Right lobe of liver (tissue), 6 donors: ENCODE measurements around the gene CIDEB. TPM values are rescaled to one million over a fixed set of nuclear protein-coding genes. Genes with fewer than 3 reads are reported as not detected.
"Not testable (repeated sequence)": the region's sequence is repeated elsewhere in the genome, so short reads cannot be mapped to it uniquely, and the experiment has no call there.

ENCODE experiments used
- ATAC-seq, 4 donors: fragments of 200-7000 bp; cut with Tn5 transposase; one replicate each; pipeline ENCODE4 v1.9.1; 2020; ENCODE audit warnings: mild to moderate bottlenecking in 4 of 4, moderate library complexity in 4 of 4
- DNase-seq, 3 donors: peaks; one replicate each; pipeline ENCODE4 v3.0.0-alpha.2; 2020
- H3K27ac ChIP-seq, 3 donors: fragments of 200-600 bp; one replicate each; pipeline ENCODE4 v1.8.0; 2022
- H3K27me3 ChIP-seq, 2 donors: fragments of 200-600 bp; one replicate each; pipeline ENCODE4 v1.8.0; 2022
- H3K36me3 ChIP-seq, 4 donors: fragments of 200-600 bp; sonication (generic) in 1 of 4; one replicate each; pipeline versions ENCODE4 v1.5.1 to v1.8.0; 2017 to 2022; ENCODE audit warnings: control low read depth in 1 of 4
- H3K4me1 ChIP-seq, 4 donors: fragments of 200-600 bp; sonication (generic) in 1 of 4; one replicate each; pipeline versions ENCODE4 v1.5.1 to v1.8.0; 2017 to 2022; ENCODE audit warnings: control low read depth in 1 of 4
- H3K4me3 ChIP-seq, 3 donors: fragments of 200-600 bp; one replicate each; pipeline ENCODE4 v1.8.0; 2022
- H3K9me3 ChIP-seq, 4 donors: fragments of 200-600 bp; sonication (generic) in 1 of 4; one replicate each; pipeline versions ENCODE4 v1.5.1 to v1.8.0; 2017 to 2022; ENCODE audit warnings: control low read depth in 1 of 4
- CTCF ChIP-seq, 4 donors: fragments of 200-600 bp in 3 of 4; fragments of 450-650 bp in 1 of 4; IDR thresholded peaks; one replicate each; pipeline versions ENCODE4 v1.5.1 to v1.8.0; 2016 to 2022; ENCODE audit warnings: antibody characterized with exemption in 4 of 4, mild to moderate bottlenecking in 2 of 4
- POLR2A ChIP-seq: fragments of 450-650 bp; IDR thresholded peaks from one replicate; pipeline ENCODE4 v1.6.1; 2017; ENCODE audit warnings: antibody characterized with exemption, mild to moderate bottlenecking
- WGBS: methylation state at CpG from one replicate; pipeline ENCODE4 v1.1.6; 2018; ENCODE audit warnings: low coverage, low lambda C conversion rate; ENCODE audit not compliant: insufficient coverage; ENCODE audit errors: missing lambda C conversion rate; 5-methylcytosine and 5-hydroxymethylcytosine counted together
- intact Hi-C, 2 donors: fragments of 100-400 bp; cut with DNase I; formaldehyde crosslinking; loops; one replicate each; pipeline versions ENCODE4 v1.11.2 to v1.14.1; 2022
- total RNA-seq, 6 experiments: library from RNA; depleted of rRNA in 2 of 6; stranded (reverse); fragments of >200 nt in 2 of 6; fragmentation: NEBNext Ultra II Directional in 3 of 6; extraction: Animal tissue kit (Norgen Biotek cat#: 25700) in 3 of 6; gene quantifications; one replicate each; pipeline versions ENCODE4 v1.1.0 to v1.2.4, GENCODE V29; 2016 to 2023
- donor health status: DM: no; HTN: yes; CAD: no.
- donor health status: DM: no; HTN: no; CAD: no.
- donor health status: DM: no; HTN: no; CAD: no.
- donor health status: DM: no; HTN: yes; CAD: no.
- donor health status: DM: no; HTN: yes; CAD: no.

The CIDEB gene
- total RNA-seq, 6 experiments from 2014 or later: 118 to 219 (median 196) TPM

- ATAC-seq (no peak), DNase-seq (peak in 1 of 3 donors; percentile 20)
- 100% methylated on average over 3 of the region's 10 CpGs for WGBS
- no peak overlapping the region for H3K4me3 ChIP-seq
- H3K27ac ChIP-seq: no peak overlapping the region
- no peaks in the 10 kb centered on the region for H3K36me3 ChIP-seq
- no peaks in the 10 kb centered on the region for H3K9me3 ChIP-seq
- intact Hi-C loops: loop anchor here (5.0 kb wide), 2 partner anchors 101 to 106 kb away; no protein-coding TSS in a partner anchor
- no peaks in the 10 kb centered on the region for H3K27me3 ChIP-seq
- peaks cover 0 to 24% (median 8%) of the 10 kb centered on the region in 4 donors for H3K4me1 ChIP-seq
- no peak for TF ChIP-seq POLR2A
- TF ChIP-seq CTCF (IDR thresholded peaks at IDR 0.05): no peak
Measured at GRCh38 chr14:24330973-24331674, 23.3 kb upstream of the CIDEB start.

GRCh38 chr14:24329736-24330135 lies 22.0 kb upstream of the CIDEB start:
- ATAC-seq (peak; percentile 3 to 12 (median 4)), DNase-seq (peak in 1 of 3 donors; percentile 56)
- no peaks in the 10 kb centered on the region for H3K27me3 ChIP-seq
- H3K36me3 ChIP-seq: no peaks in the 10 kb centered on the region
- intact Hi-C loops: loop anchor here (5.0 kb wide), 2 partner anchors 103 to 108 kb away; no protein-coding TSS in a partner anchor
- H3K4me1 ChIP-seq: peaks cover 0 to 24% (median 8%) of the 10 kb centered on the region in 4 donors
- H3K9me3 ChIP-seq: no peaks in the 10 kb centered on the region
- no CpG with 5 or more reads among the region's 9 CpGs for WGBS
- no peak overlapping the region for H3K27ac ChIP-seq
- TF ChIP-seq POLR2A (no peak), CTCF (IDR thresholded peaks at IDR 0.05) (no peak)
- no peak overlapping the region for H3K4me3 ChIP-seq

- TF ChIP-seq CTCF (IDR thresholded peaks at IDR 0.05) (no peak), POLR2A (no peak)
- Histone ChIP-seq H3K9me3 (no peaks in the 10 kb centered on the region), H3K27me3 (no peaks in the 10 kb centered on the region), H3K4me1 (peaks cover 0 to 18% (median 8%) of the 10 kb centered on the region in 4 donors), H3K4me3 (no peak overlapping the region), H3K27ac (no peak overlapping the region), H3K36me3 (no peaks in the 10 kb centered on the region)
- WGBS: 0% methylated on average over 1 of the region's 12 CpGs
- DNase-seq: no peak
- intact Hi-C loops: no loop called here
- ATAC-seq: no peak
Measured at GRCh38 chr14:24329073-24329663, 21.4 kb upstream of the CIDEB start.

GRCh38 chr14:24327914-24328313 lies 20.1 kb upstream of the CIDEB start:
- H3K9me3 ChIP-seq, H3K4me1 ChIP-seq, ATAC-seq, H3K4me3 ChIP-seq, H3K27ac ChIP-seq, intact Hi-C loops, H3K27me3 ChIP-seq, H3K36me3 ChIP-seq: not testable (repeated sequence)
- TF ChIP-seq CTCF (IDR thresholded peaks at IDR 0.05): peak; percentile 58 to 68 (median 59)
- WGBS: 0% methylated on average over 8 of the region's 9 CpGs
- peak in 1 of 3 donors; percentile 63 for DNase-seq
